ENCODE data around the gene EYS.

DNA sequence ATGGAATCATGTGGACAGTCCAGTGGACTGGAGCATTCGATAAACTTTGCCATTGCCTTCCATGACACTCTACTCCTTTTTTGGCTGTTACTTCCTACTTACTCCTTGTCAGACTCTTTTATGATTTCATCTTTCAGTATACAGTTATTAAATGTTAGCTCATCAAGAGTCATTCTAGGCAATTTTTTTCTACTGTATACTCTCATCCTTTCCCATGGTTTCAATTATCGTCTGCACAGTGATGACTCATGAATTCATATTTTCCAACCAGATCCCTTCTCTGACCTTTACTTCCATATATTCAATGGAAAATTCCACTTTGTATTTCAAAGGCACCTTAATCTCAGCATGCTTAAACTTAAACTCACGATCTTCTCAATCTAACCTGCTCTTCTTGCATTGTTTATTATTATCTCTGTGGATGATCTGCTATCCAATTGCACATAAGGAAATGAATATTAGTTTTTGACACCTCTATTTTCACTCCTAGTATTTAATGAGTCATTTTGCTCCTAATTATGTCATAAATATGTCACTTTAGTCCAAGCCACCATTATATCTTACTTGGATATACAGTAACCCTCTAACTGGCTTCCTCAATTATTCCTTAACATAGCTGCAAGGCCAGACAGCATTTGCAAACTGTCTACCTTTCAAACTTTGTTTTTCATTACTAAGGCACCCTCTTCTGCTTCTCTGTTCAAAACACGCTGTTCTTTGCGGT lies 1643.9 kb downstream of the EYS start:
- TF ChIP-seq, protein P1, sequence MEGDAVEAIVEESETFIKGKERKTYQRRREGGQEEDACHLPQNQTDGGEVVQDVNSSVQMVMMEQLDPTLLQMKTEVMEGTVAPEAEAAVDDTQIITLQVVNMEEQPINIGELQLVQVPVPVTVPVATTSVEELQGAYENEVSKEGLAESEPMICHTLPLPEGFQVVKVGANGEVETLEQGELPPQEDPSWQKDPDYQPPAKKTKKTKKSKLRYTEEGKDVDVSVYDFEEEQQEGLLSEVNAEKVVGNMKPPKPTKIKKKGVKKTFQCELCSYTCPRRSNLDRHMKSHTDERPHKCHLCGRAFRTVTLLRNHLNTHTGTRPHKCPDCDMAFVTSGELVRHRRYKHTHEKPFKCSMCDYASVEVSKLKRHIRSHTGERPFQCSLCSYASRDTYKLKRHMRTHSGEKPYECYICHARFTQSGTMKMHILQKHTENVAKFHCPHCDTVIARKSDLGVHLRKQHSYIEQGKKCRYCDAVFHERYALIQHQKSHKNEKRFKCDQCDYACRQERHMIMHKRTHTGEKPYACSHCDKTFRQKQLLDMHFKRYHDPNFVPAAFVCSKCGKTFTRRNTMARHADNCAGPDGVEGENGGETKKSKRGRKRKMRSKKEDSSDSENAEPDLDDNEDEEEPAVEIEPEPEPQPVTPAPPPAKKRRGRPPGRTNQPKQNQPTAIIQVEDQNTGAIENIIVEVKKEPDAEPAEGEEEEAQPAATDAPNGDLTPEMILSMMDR (IDR thresholded peaks at IDR 0.05), result no peak
- TF ChIP-seq POLR2AphosphoS5 (IDR thresholded peaks at IDR 0.05), result no peak
- TF ChIP-seq POLR2A (IDR thresholded peaks at IDR 0.05), result no peak

All from stomach (tissue), 4 donors.